ENCODE measurements around the gene RFX4. TPM values are rescaled to one million over a fixed set of nuclear protein-coding genes. Genes with fewer than 3 reads are reported as not detected.

The RFX4 gene
- total and polyA plus RNA-seq, 9 of the 15 experiments (the other 6 are each of a cell fraction or from before 2014, with no cell fraction given) = not detected

DNA sequence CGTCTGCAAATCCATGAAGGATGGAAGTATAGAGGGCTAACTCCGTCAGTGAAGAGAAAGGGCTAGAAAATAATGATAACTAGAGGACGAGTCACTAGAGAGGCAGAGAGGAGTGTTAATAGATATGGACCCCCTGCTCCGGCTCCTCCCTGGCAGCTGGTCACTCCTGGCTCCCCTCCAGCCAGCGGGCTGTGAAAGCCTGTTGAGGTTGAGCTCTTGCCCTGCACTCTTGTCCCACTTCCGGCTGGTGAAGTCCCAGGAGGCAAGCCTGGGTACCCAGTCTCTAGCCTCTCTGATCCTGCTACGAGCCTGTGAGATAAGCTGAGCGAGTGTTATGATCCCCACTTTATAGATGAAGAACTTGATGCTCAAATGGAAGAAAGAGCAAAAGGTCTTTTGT is 90.3 kb downstream of the RFX4 start (continued):
- TF ChIP-seq GATA2 (CRISPR knock-in tag; IDR thresholded peaks at IDR 0.05) (no peak), RAD21 (CRISPR knock-in tag; conservative IDR thresholded peaks at IDR 0.05 in 1 of 2, IDR thresholded peaks at IDR 0.05 in 1 of 2) (no peak), TRIM24 (IDR thresholded peaks at IDR 0.05) (no peak), FOXK2 (conservative IDR thresholded peaks at IDR 0.05 in 1 of 2, IDR thresholded peaks at IDR 0.05 in 1 of 2; ENCODE audit: low read depth in 2 of 2) (no peak), SMC3 (conservative IDR thresholded peaks at IDR 0.05; ENCODE audit: insufficient read depth, low read depth, low read length) (no peak), ZFP30 (CRISPR knock-in tag; IDR thresholded peaks at IDR 0.05; ENCODE audit: borderline replicate concordance) (no peak), TSC22D4 (tag; IDR thresholded peaks at IDR 0.05) (no peak), GABPB2 (CRISPR knock-in tag; conservative IDR thresholded peaks at IDR 0.05) (no peak), FOXJ3 (CRISPR knock-in tag; IDR thresholded peaks at IDR 0.05) (no peak), ZNF224 (CRISPR knock-in tag; IDR thresholded peaks at IDR 0.05) (no peak)
- TF ChIP-seq, protein P1, sequence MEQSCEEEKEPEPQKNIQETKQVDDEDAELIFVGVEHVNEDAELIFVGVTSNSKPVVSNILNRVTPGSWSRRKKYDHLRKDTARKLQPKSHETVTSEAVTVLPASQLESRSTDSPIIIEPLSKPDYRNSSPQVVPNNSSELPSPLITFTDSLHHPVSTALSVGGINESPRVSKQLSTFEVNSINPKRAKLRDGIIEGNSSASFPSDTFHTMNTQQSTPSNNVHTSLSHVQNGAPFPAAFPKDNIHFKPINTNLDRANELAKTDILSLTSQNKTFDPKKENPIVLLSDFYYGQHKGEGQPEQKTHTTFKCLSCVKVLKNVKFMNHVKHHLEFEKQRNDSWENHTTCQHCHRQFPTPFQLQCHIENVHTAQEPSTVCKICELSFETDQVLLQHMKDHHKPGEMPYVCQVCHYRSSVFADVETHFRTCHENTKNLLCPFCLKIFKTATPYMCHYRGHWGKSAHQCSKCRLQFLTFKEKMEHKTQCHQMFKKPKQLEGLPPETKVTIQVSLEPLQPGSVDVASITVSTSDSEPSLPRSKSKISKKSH (CRISPR knock-in tag; IDR thresholded peaks at IDR 0.05) = no peak
- TF ChIP-seq, protein P2, sequence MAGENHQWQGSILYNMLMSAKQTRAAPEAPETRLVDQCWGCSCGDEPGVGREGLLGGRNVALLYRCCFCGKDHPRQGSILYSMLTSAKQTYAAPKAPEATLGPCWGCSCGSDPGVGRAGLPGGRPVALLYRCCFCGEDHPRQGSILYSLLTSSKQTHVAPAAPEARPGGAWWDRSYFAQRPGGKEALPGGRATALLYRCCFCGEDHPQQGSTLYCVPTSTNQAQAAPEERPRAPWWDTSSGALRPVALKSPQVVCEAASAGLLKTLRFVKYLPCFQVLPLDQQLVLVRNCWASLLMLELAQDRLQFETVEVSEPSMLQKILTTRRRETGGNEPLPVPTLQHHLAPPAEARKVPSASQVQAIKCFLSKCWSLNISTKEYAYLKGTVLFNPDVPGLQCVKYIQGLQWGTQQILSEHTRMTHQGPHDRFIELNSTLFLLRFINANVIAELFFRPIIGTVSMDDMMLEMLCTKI (IDR thresholded peaks at IDR 0.05; ENCODE audit: partially characterized antibody) = no peak
- TF ChIP-seq, protein P3, sequence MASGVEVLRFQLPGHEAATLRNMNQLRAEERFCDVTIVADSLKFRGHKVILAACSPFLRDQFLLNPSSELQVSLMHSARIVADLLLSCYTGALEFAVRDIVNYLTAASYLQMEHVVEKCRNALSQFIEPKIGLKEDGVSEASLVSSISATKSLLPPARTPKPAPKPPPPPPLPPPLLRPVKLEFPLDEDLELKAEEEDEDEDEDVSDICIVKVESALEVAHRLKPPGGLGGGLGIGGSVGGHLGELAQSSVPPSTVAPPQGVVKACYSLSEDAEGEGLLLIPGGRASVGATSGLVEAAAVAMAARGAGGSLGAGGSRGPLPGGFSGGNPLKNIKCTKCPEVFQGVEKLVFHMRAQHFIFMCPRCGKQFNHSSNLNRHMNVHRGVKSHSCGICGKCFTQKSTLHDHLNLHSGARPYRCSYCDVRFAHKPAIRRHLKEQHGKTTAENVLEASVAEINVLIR (CRISPR knock-in tag; IDR thresholded peaks at IDR 0.05) = no peak
- TF ChIP-seq, protein P4, sequence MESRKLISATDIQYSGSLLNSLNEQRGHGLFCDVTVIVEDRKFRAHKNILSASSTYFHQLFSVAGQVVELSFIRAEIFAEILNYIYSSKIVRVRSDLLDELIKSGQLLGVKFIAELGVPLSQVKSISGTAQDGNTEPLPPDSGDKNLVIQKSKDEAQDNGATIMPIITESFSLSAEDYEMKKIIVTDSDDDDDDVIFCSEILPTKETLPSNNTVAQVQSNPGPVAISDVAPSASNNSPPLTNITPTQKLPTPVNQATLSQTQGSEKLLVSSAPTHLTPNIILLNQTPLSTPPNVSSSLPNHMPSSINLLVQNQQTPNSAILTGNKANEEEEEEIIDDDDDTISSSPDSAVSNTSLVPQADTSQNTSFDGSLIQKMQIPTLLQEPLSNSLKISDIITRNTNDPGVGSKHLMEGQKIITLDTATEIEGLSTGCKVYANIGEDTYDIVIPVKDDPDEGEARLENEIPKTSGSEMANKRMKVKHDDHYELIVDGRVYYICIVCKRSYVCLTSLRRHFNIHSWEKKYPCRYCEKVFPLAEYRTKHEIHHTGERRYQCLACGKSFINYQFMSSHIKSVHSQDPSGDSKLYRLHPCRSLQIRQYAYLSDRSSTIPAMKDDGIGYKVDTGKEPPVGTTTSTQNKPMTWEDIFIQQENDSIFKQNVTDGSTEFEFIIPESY (CRISPR knock-in tag; IDR thresholded peaks at IDR 0.05) = no peak
